HEK293T (cell line): ENCODE results near the gene MAPT.

ENCODE experiments used
- FOXM1 ChIP-seq: fragments of 450-650 bp; IDR thresholded peaks from 2 replicates; pipeline ENCODE4 v1.6.1; 2017; ENCODE audit warnings: mild to moderate bottlenecking, borderline replicate concordance
- TARDBP ChIP-seq: fragments of 450-650 bp; IDR thresholded peaks from 2 replicates; pipeline ENCODE4 v1.6.1; 2016

DNA sequence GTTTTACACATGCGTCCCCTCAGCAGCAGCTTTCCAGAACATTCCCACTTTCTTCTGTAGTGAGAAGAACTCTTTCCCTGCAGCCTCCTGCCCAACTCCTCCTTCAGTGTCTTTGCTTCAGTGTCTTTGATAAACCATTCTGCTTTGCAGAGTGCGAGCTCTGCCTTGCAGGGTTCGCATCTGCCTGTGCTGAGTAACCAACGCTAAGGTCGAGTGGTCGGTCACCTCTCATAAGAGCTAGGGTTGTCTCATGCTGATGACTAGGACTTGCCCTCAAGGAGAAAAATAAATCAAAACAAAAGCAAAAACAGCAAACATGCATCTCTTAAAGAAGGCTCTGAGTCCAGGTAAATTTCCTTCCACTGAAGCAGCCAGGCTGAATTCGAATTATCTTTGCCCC lies 22.7 kb downstream of the MAPT start:
- TF ChIP-seq FOXM1 (no peak), TARDBP (no peak)
